ENCODE results near the gene ISM1.

ISM1 gene

DNA sequence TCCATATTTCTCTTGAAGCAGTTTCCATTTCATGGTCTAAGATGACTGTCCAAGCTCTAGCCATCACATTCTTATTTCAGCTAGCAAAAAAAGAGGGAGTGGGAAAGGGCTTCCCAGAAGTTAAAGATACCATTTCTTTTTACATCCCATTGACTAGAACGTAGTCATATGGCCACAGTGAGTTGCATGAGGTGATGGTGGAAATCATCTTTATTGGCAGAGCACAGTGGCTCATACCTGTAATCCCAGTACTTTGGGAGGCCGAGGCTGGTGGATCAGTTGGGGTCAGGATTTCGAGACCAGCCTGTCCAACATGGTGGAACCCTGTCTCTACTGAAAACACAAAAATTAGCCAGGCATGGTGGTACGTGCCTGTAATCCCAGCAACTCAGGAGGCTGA lies 99.6 kb downstream of the ISM1 start:
- no peak for DNase-seq

GRCh38 chr20:13321416-13321815 lies 100.3 kb downstream of the ISM1 start:
- DNase-seq, result no peak

- no peak for DNase-seq
These were observed 101.1 kb downstream of the ISM1 start for GRCh38 chr20:13322198-13322597.

GRCh38 chr20:13322621-13323020 lies 101.5 kb downstream of the ISM1 start:
- DNase-seq, result no peak

DNA sequence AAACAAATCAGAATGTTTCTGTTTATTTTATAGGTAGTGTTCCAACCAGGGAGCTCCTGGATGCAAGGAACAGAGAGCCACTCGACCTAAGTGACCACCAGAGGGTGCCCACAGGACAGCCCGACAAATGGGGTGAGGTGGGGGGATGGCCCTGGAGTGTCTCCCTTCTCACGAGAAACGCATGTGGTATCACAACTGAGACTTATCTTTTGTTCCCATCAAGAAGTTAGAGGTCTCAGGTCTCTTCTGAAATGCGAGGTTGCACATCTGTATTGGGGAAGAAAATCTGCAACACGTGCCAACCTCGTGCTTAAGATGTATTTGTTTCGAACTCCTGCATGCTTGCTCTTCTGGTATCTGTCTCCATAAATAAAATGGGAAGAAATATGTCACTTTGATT lies 104.0 kb downstream of the ISM1 start:
- no peak for DNase-seq

GRCh38 chr20:13325796-13326340 lies 104.8 kb downstream of the ISM1 start:
- no peak for DNase-seq

DNA sequence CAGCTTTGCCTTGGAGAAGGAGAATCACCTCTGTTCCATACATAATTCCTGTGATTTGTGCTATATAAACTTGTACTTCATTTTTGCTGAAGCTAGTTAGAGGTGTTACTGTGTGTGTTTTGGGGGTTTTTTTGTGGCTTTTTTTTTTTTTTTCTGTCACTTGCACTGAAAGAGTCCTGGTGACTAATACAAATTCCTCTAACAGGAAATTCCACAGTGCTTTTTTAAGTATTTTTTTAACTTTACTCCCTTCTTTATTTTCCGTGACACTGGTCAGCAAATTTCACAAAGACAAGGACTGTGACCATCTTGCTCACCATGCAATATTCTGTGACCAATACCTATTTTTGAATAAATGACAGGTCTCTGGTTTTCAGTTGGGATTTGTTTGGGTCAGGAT lies 110.5 kb downstream of the ISM1 start:
- no peak for DNase-seq

DNA sequence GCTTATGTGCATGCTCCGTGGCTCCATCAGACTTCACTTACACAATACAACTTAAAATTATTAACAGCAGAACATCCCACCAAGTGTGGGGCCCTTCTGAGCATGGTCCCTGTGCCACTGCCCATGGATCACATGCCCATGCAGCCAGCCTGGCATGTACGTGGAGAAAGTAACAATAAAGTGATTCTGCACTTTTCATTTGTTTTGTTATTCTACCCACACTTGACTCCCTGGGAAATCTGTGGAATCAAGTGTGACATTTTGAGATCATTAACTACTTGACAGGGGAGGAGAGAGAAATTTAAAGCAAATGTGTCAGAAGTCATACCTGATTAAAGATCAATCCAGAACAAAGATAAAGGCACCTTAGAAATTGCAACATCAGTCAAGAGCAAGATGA lies 112.0 kb downstream of the ISM1 start:
- DNase-seq, result no peak

GRCh38 chr20:13333793-13334192 lies 112.7 kb downstream of the ISM1 start:
- peak; percentile 10 for DNase-seq

DNA sequence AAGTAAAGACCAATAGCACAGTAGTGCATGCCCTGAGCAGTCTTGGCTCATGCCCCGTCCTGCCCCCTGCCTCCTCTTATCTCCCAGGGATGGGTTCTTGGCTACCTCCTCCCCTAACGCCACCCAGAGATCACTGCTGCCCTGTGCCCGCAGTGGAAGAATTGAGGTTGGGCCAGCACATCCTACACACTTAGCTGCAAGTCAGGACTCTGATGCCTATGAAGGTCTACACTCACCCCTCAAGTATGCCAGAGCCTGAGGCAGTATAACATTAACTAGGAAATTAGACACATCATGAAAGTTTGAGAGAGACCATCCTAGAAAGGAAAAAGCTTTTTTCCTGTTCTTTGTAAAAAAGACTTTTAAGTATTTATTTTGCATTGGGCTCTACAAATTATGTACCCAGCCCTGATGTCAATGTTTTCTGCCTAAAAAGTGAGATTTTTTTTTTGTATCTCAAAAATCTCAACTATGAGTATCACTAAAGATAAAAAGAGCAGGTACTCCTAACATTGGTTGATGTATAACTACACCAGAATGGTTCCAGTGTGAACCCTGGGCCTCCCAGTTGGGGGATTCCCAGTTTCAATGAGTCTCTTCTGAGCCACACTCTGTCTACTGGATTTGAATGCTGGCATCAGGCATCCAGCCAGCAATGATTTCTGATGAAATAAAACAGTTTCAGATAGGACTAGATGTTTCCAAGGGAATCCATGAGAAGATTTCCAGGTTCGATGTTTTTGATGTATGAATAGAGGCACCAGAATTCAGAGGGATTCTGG lies 115.4 kb downstream of the ISM1 start:
- no peak for DNase-seq

DNA sequence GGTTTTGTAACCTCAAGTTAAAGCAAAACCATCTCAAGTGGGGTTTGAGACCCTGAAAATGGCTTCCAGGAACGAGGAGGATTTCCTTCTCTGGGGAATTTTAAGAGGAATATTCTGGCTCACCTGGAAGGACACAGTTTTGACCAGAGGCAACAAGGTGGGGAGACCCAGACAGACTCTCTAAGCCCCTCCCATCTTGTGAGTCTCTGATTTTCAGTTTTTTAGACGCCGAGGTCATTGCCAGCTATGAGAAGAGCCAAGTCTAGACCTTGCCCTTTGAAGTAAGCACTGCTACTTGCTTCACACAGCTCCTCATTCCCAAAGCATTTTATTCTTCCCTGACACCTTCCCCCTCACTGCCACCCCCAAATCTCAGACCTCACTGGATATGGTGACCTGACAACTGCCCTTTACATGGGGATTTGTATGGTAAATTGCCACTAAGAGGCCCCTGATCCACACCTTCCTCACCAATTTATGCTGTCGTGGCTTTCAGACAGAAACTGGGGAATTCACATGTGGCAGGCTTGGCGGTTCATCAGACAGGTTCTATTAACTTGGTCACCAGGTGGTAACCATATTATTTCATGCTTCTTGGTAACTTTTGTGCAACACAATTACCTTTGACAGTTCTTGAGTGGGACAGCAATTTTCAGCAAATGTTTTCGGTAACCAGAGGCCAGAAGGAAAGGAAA lies 116.2 kb downstream of the ISM1 start:
- no peak for DNase-seq

DNA sequence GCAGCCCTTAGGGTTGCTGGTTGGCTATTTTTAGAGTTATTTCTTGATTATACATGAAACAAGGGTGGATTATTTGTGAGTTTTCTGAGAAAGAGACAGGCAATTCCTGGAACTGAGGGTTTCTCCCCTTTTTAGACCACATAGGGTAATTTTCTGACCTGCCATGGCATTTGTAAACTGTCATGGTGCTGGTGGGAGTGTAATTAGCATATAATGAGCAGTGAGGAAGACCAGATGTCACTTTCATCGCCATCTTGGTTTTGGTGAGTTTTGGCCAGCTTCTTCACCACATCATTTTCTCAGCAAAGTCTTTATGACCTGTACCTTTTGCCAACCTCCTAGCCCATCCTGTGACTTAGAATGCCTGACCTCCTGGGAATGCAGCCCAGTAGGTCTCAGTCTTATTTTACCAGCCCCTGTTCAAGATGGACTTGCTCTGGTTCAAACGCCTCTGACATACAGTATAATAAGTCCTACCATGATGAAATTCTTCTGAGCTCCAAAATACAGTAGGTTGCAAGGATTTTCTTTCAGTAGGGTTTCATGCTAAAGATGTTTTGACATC lies 117.1 kb downstream of the ISM1 start:
- DNase-seq, result no peak

DNA sequence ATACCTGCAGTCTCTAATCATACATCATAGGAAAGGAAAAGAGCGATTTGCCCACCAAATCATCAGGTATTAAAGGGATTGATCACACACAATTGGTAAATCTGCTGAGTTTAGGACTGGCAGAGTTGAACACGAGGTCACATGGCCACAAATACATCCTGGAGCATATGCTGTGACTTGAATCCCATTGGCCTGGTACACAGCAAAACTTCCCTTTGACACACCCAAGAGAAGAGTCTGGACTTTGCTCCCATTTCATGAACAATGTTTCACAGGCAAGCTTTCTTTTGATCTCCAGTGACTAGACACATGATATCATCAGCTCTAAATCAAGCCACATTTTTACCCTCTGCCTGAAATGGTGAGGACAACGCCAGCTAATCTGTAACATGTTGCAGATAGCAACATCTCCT lies 117.9 kb downstream of the ISM1 start:
- no peak for DNase-seq

DNA sequence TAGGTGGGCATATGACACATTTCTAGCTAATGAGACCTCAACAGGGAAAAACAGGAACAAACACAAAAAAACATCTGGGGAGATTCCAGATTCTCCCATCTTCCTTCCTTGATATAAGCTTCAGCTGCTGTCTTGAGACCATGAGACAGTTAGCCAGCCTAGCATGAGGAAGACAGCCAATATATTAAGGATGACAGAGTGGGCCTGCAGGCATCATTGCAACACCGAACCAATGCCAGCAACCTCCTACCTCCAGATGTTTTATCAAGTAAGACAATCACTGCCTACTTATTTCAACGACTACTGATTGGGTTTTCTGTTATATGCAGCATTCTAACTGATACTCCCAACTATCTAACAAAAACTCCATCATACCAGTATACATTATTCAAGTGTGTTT lies 119.0 kb downstream of the ISM1 start:
- no peak for DNase-seq

GRCh38 chr20:13341737-13342393 lies 120.8 kb downstream of the ISM1 start:
- DNase-seq, result no peak

GRCh38 chr20:13342469-13343242 lies 121.6 kb downstream of the ISM1 start:
- DNase-seq, result no peak

DNA sequence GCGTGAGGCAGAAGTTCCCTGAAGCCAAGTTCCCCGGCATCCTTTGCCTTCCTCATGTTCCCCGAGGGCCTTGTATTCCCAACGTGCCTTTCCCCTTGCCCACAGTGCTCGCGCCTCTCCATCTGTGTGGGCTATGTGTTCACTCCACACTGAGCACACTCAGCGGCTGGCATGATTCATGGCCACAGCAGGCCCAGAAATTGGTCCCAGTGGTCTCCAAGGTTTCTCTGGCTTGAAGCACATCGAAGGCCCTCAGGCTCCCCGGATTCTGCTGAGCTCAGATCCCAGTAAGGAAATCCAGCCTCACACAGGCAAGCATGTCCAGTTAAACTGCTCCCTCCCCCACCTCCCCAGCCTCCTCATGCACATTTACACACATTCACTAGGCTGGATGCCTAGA lies 123.6 kb downstream of the ISM1 start:
- no peak for DNase-seq

- DNase-seq, result no peak
These were observed 127.5 kb downstream of the ISM1 start for GRCh38 chr20:13348311-13349234.

- DNase-seq, result no peak
These were observed 128.1 kb downstream of the ISM1 start for GRCh38 chr20:13349235-13349604.
